Measurements from ENCODE around the gene DHCR24.

DNA sequence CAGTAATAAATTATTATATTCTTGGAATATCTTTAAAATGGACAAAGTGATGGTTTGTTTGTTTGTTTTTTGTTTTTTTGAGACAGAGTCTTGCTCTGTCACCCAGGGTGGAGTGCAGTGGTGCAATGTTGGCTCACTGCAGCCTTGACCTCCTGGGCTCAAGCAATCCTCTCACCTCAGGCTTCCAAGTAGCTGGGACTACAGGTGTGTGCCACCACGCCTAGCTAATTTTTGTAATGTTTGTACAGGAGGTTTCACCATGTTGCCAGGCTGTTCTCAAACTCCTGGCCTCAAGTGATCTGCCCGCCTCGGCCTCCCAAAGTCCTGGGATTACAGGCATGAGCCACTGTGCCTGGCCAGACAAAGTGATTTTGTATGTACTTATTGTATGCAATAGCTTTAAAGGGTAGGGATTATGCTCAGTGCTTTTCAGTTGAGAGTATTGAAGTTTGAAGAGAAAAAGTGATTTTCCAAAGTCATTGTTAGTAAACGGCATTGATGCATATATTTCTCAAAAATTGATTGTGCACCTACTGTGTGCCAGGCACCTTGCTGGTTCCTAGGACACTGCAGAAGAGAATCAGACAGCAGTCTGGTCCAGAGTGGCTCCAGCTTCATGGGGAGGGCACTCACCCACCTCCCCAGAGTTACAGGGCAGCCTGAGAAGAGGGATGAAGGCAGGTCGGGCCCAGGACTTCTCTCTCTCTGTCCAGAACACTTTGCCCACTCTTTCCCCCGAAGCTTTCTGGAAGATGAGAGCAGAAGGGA is 51.7 kb downstream of the DHCR24 start:
- no peak for TF ChIP-seq GLI4 (tag by site-specific recombination; IDR thresholded peaks at IDR 0.05)
- no peak for TF ChIP-seq ZNF768 (tag by site-specific recombination; IDR thresholded peaks at IDR 0.05)
- TF ChIP-seq, protein P1, sequence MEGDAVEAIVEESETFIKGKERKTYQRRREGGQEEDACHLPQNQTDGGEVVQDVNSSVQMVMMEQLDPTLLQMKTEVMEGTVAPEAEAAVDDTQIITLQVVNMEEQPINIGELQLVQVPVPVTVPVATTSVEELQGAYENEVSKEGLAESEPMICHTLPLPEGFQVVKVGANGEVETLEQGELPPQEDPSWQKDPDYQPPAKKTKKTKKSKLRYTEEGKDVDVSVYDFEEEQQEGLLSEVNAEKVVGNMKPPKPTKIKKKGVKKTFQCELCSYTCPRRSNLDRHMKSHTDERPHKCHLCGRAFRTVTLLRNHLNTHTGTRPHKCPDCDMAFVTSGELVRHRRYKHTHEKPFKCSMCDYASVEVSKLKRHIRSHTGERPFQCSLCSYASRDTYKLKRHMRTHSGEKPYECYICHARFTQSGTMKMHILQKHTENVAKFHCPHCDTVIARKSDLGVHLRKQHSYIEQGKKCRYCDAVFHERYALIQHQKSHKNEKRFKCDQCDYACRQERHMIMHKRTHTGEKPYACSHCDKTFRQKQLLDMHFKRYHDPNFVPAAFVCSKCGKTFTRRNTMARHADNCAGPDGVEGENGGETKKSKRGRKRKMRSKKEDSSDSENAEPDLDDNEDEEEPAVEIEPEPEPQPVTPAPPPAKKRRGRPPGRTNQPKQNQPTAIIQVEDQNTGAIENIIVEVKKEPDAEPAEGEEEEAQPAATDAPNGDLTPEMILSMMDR (tag by site-specific recombination; IDR thresholded peaks at IDR 0.05), result no peak
- TF ChIP-seq ZNF529 (tag by site-specific recombination; IDR thresholded peaks at IDR 0.05; ENCODE audit: insufficient replicate concordance), result no peak
- no peak for TF ChIP-seq ZNF121 (tag by site-specific recombination; IDR thresholded peaks at IDR 0.05)
- TF ChIP-seq, protein P2, sequence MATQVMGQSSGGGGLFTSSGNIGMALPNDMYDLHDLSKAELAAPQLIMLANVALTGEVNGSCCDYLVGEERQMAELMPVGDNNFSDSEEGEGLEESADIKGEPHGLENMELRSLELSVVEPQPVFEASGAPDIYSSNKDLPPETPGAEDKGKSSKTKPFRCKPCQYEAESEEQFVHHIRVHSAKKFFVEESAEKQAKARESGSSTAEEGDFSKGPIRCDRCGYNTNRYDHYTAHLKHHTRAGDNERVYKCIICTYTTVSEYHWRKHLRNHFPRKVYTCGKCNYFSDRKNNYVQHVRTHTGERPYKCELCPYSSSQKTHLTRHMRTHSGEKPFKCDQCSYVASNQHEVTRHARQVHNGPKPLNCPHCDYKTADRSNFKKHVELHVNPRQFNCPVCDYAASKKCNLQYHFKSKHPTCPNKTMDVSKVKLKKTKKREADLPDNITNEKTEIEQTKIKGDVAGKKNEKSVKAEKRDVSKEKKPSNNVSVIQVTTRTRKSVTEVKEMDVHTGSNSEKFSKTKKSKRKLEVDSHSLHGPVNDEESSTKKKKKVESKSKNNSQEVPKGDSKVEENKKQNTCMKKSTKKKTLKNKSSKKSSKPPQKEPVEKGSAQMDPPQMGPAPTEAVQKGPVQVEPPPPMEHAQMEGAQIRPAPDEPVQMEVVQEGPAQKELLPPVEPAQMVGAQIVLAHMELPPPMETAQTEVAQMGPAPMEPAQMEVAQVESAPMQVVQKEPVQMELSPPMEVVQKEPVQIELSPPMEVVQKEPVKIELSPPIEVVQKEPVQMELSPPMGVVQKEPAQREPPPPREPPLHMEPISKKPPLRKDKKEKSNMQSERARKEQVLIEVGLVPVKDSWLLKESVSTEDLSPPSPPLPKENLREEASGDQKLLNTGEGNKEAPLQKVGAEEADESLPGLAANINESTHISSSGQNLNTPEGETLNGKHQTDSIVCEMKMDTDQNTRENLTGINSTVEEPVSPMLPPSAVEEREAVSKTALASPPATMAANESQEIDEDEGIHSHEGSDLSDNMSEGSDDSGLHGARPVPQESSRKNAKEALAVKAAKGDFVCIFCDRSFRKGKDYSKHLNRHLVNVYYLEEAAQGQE (tag by site-specific recombination; IDR thresholded peaks at IDR 0.05), result no peak
- TF ChIP-seq, protein P3, sequence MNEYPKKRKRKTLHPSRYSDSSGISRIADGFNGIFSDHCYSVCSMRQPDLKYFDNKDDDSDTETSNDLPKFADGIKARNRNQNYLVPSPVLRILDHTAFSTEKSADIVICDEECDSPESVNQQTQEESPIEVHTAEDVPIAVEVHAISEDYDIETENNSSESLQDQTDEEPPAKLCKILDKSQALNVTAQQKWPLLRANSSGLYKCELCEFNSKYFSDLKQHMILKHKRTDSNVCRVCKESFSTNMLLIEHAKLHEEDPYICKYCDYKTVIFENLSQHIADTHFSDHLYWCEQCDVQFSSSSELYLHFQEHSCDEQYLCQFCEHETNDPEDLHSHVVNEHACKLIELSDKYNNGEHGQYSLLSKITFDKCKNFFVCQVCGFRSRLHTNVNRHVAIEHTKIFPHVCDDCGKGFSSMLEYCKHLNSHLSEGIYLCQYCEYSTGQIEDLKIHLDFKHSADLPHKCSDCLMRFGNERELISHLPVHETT (tag by site-specific recombination; IDR thresholded peaks at IDR 0.05), result no peak
- TF ChIP-seq ZNF16 (tag by site-specific recombination; IDR thresholded peaks at IDR 0.05; ENCODE audit: low read depth), result no peak
- no peak for TF ChIP-seq ZNF24 (tag by site-specific recombination; IDR thresholded peaks at IDR 0.05)
- no peak for TF ChIP-seq ZNF707 (tag by site-specific recombination; IDR thresholded peaks at IDR 0.05)
- TF ChIP-seq, protein P4, sequence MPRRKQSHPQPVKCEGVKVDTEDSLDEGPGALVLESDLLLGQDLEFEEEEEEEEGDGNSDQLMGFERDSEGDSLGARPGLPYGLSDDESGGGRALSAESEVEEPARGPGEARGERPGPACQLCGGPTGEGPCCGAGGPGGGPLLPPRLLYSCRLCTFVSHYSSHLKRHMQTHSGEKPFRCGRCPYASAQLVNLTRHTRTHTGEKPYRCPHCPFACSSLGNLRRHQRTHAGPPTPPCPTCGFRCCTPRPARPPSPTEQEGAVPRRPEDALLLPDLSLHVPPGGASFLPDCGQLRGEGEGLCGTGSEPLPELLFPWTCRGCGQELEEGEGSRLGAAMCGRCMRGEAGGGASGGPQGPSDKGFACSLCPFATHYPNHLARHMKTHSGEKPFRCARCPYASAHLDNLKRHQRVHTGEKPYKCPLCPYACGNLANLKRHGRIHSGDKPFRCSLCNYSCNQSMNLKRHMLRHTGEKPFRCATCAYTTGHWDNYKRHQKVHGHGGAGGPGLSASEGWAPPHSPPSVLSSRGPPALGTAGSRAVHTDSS (tag by site-specific recombination; IDR thresholded peaks at IDR 0.05), result no peak
- TF ChIP-seq SP2 (tag by site-specific recombination; IDR thresholded peaks at IDR 0.05), result no peak
- TF ChIP-seq, protein P5, sequence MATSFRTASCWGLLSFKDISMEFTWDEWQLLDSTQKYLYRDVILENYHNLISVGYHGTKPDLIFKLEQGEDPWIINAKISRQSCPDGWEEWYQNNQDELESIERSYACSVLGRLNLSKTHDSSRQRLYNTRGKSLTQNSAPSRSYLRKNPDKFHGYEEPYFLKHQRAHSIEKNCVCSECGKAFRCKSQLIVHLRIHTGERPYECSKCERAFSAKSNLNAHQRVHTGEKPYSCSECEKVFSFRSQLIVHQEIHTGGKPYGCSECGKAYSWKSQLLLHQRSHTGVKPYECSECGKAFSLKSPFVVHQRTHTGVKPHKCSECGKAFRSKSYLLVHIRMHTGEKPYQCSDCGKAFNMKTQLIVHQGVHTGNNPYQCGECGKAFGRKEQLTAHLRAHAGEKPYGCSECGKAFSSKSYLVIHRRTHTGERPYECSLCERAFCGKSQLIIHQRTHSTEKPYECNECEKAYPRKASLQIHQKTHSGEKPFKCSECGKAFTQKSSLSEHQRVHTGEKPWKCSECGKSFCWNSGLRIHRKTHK (tag by site-specific recombination; IDR thresholded peaks at IDR 0.05), result no peak

Measured in HEK293 (cell line).